Endothelial cell of umbilical vein (primary cell): ENCODE results near the gene TAS1R3. TPM values are rescaled to one million over a fixed set of nuclear protein-coding genes. Genes with fewer than 3 reads are reported as not detected.

Experiments
- BruUV-seq: library from RNA; stranded (reverse); fragments of 400-500 nt; replicated peaks from 2 replicates; lab custom pipeline; 2021; lab: Mats Ljungman, UMichigan
- CTCF ChIA-PET: fragments of 300-600, 350-600 bp; sonication (Branson Sonifier 250); formaldehyde crosslinking; loops from one replicate; lab custom pipeline; 2021; ENCODE audit warnings: antibody characterized with exemption, inconsistent platforms; lab: Charles Lee
- POLR2A ChIA-PET: fragments of 300-600, 350-600 bp; sonication (Branson Sonifier 250); formaldehyde crosslinking; loops from one replicate; lab custom pipeline; 2021; ENCODE audit warnings: antibody characterized with exemption, inconsistent platforms; lab: Charles Lee
- DNase-seq: peaks from one replicate; pipeline ENCODE4 v3.0.0-alpha.2; 2011; ENCODE audit warnings: low read depth, low spot score
- FAIRE-seq: peaks from 2 replicates; lab custom pipeline; 2011; peaks lifted over from hg19 to GRCh38; lab: Jason Lieb, UNC
- H2AFZ ChIP-seq: 2 replicates; pipeline ENCODE4 v1.6.0; 2012; ENCODE audit warnings: low read depth, low read length, control low read depth, inconsistent platforms
- H3K27ac ChIP-seq: 2 replicates; pipeline ENCODE4 v1.5.1; 2011; ENCODE audit warnings: low read depth, mild to moderate bottlenecking, control low read depth, low read length, moderate library complexity; ENCODE audit not compliant: insufficient read depth
- H3K27me3 ChIP-seq, 2 experiments: 2 replicates each; pipeline versions ENCODE4 v1.6.0 to v1.6.1; 2011; ENCODE audit warnings: low read length in 2 of 2, mixed read lengths in 1 of 2; ENCODE audit not compliant: control insufficient read depth in 2 of 2, insufficient read depth in 2 of 2
- H3K36me3 ChIP-seq, 2 experiments: 2 replicates in 1 of 2; 3 replicates in 1 of 2; pipeline ENCODE4 v1.5.1; 2011; ENCODE audit warnings: low read length in 2 of 2, mild to moderate bottlenecking in 1 of 2, moderate library complexity in 1 of 2; ENCODE audit not compliant: control insufficient read depth in 2 of 2, insufficient read depth in 2 of 2; ENCODE audit errors: extremely low read depth in 1 of 2
- H3K4me1 ChIP-seq: 3 replicates; pipeline ENCODE4 v1.5.1; 2011; ENCODE audit warnings: mild to moderate bottlenecking, low read length; ENCODE audit not compliant: control insufficient read depth, insufficient read depth; ENCODE audit errors: extremely low read depth
- H3K4me2 ChIP-seq: 2 replicates; pipeline ENCODE4 v1.6.1; 2011; ENCODE audit warnings: low read length, control low read depth, mixed read lengths; ENCODE audit not compliant: insufficient read depth
- H3K4me3 ChIP-seq, 3 experiments: fragments of 200-600 bp in 1 of 3; sonication (generic), shearing (Covaris generic) in 1 of 3; replicated peaks in 1 of 3; 2 replicates each; pipeline ENCODE4 v1.5.1; 2011 to 2016; ENCODE audit warnings: control low read depth in 3 of 3, low read length in 3 of 3, mild to moderate bottlenecking in 2 of 3, inconsistent platforms in 1 of 3, low read depth in 1 of 3, moderate library complexity in 1 of 3; ENCODE audit not compliant: insufficient read depth in 1 of 3
- H3K79me2 ChIP-seq: 2 replicates; pipeline ENCODE4 v1.6.0; 2012; ENCODE audit warnings: low read length, inconsistent platforms; ENCODE audit not compliant: control insufficient read depth, insufficient read depth
- H3K9ac ChIP-seq: replicated peaks from 2 replicates; pipeline ENCODE3; 2011; ENCODE audit warnings: low read length, control low read depth; ENCODE audit not compliant: insufficient read depth; ENCODE audit errors: extremely low read depth
- H3K9me1 ChIP-seq: replicated peaks from 3 replicates; pipeline ENCODE4 v1.6.0; 2011; ENCODE audit warnings: mild to moderate bottlenecking, low read length; ENCODE audit not compliant: control insufficient read depth, insufficient read depth; ENCODE audit errors: extremely low read depth
- H3K9me3 ChIP-seq: replicated peaks from 2 replicates; pipeline ENCODE4 v1.5.1; 2012; ENCODE audit warnings: low read length, inconsistent platforms; ENCODE audit not compliant: control insufficient read depth, insufficient read depth
- H4K20me1 ChIP-seq: replicated peaks from 2 replicates; pipeline ENCODE3; 2011; ENCODE audit warnings: mild to moderate bottlenecking, low read length; ENCODE audit not compliant: control insufficient read depth, insufficient read depth; ENCODE audit errors: extremely low read depth
- EZH2 ChIP-seq: IDR thresholded peaks from 2 replicates; pipeline ENCODE4 v1.6.1; 2012; ENCODE audit warnings: borderline replicate concordance, low read depth, mild to moderate bottlenecking, moderate library complexity, low read length, inconsistent platforms; ENCODE audit not compliant: severe bottlenecking
- FOS ChIP-seq: IDR thresholded peaks from 2 replicates; pipeline ENCODE4 v1.6.1; 2011; ENCODE audit warnings: mild to moderate bottlenecking, low read length, moderate library complexity, borderline replicate concordance; ENCODE audit not compliant: insufficient read depth
- GATA2 ChIP-seq: IDR thresholded peaks from 2 replicates; pipeline ENCODE4 v1.7.0; 2011; ENCODE audit warnings: low read depth, mild to moderate bottlenecking, moderate library complexity, mixed read lengths, low read length; ENCODE audit not compliant: insufficient read length, insufficient read depth
- JUN ChIP-seq: IDR thresholded peaks from 2 replicates; pipeline ENCODE4 v1.6.1; 2011; ENCODE audit warnings: borderline replicate concordance, low read depth; ENCODE audit not compliant: insufficient read length, insufficient read depth
- MYC ChIP-seq: IDR thresholded peaks from one replicate; pipeline ENCODE4 v1.6.1; 2011; ENCODE audit warnings: mild to moderate bottlenecking, low read depth, low read length
- POLR2A ChIP-seq: IDR thresholded peaks from 2 replicates; pipeline ENCODE4 v1.6.1; 2012; ENCODE audit warnings: low read depth, mild to moderate bottlenecking, control low read depth, low read length
- POLR2AphosphoS5 ChIP-seq: IDR thresholded peaks from 2 replicates; pipeline ENCODE4 v1.6.1; 2012; ENCODE audit warnings: low read depth, mild to moderate bottlenecking, control low read depth, low read length, moderate library complexity; ENCODE audit not compliant: insufficient read depth
- dilution Hi-C: fragments of 300-500 bp; cut with MboI; formaldehyde crosslinking; loops from one replicate; pipeline ENCODE4 v1.15.0; 2019; ENCODE audit warnings: low sequenced_read_pairs; ENCODE audit not compliant: extremely low pct_ligation_motif_present
- intact Hi-C: fragments of 100-400 bp; cut with micrococcal nuclease; formaldehyde crosslinking; loops from one replicate; pipeline ENCODE4 v1.10.0; 2022
- polyA plus RNA-seq, 4 experiments: library from polyadenylated mRNA; depleted of rRNA in 3 of 4; stranded (reverse) in 3 of 4; unstranded in 1 of 4; fragments of >200 nt; gene quantifications; 2 replicates each; pipeline versions ENCODE4 v1.2.1 to v1.2.3, GENCODE V29; 2011 to 2012; ENCODE audit warnings: missing spikeins in 1 of 4
- total RNA-seq: library from RNA; stranded (reverse); gene quantifications from 2 replicates; pipeline ENCODE4 v1.2.3, GENCODE V29; 2021
- TF ChIP-seq, protein P1 (sequence below): IDR thresholded peaks from 2 replicates; pipeline ENCODE4 v1.6.1; 2011; ENCODE audit not compliant: insufficient read depth, insufficient read length
- TF ChIP-seq, protein P2 (sequence below), 2 donors: IDR thresholded peaks; 1 replicate in 1 of 2; 2 replicates in 1 of 2; pipeline ENCODE4 v1.5.1; 2011; ENCODE audit warnings: low read length in 2 of 2, mild to moderate bottlenecking in 2 of 2, moderate library complexity in 2 of 2, control low read depth in 1 of 2, inconsistent platforms in 1 of 2, low read depth in 1 of 2; ENCODE audit not compliant: insufficient read depth in 1 of 2; ENCODE audit errors: extremely low read depth in 1 of 2

TAS1R3 gene
- total and polyA plus RNA-seq, 2 donors (not counting 3 experiments of a cell fraction or from before 2014, with no cell fraction given) = 0.26 to 0.38 TPM

DNA sequence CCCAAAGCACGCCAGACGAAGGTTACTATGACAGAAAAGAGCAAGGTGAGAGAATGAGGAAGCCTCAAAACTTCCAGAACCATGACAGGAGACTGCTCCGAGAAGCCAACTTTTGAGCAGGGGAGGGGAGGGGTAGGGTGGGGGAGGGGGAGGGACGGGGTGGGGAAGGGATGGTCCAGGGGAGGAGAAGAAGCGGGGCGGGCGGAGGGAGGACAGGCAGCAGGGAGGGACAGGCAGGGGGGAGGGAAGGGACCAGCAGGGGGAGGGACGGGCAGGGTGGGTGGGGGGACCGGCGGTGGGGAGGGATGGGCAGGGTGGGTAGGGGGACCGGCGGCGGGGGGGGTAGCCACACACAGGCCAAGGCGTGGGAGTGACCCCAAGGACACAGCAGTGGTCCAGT is 8.7 kb upstream of the TAS1R3 start:
- POLR2A ChIA-PET = no interaction called here
- dilution Hi-C loops (no loop called here), intact Hi-C loops (no loop called here)
- H4K20me1 ChIP-seq = peaks cover 5% of the 10 kb centered on the region
- TF ChIP-seq, protein P1, sequence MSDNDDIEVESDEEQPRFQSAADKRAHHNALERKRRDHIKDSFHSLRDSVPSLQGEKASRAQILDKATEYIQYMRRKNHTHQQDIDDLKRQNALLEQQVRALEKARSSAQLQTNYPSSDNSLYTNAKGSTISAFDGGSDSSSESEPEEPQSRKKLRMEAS = no peak
- TF ChIP-seq EZH2 (no peak), JUN (no peak), POLR2A (no peak), GATA2 (no peak), POLR2AphosphoS5 (no peak), MYC (no peak), FOS (no peak)
- TF ChIP-seq, protein P2, sequence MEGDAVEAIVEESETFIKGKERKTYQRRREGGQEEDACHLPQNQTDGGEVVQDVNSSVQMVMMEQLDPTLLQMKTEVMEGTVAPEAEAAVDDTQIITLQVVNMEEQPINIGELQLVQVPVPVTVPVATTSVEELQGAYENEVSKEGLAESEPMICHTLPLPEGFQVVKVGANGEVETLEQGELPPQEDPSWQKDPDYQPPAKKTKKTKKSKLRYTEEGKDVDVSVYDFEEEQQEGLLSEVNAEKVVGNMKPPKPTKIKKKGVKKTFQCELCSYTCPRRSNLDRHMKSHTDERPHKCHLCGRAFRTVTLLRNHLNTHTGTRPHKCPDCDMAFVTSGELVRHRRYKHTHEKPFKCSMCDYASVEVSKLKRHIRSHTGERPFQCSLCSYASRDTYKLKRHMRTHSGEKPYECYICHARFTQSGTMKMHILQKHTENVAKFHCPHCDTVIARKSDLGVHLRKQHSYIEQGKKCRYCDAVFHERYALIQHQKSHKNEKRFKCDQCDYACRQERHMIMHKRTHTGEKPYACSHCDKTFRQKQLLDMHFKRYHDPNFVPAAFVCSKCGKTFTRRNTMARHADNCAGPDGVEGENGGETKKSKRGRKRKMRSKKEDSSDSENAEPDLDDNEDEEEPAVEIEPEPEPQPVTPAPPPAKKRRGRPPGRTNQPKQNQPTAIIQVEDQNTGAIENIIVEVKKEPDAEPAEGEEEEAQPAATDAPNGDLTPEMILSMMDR (IDR thresholded peaks at IDR 0.05; ENCODE audit: extremely low read depth in 1 of 2, insufficient read depth in 1 of 2, low read depth in 1 of 2, low read length in 2 of 2) = no peak
- no peak overlapping the region for H2AFZ ChIP-seq
- H3K4me2 ChIP-seq = no peak overlapping the region
- FAIRE-seq (no peak), DNase-seq (no peak)
- CTCF ChIA-PET = no interaction called here
- H3K4me3 ChIP-seq = no peak overlapping the region
- no peaks in the 10 kb centered on the region for H3K9me3 ChIP-seq
- no TSS peak for BruUV-seq
- H3K4me1 ChIP-seq = peaks cover 13% of the 10 kb centered on the region
- H3K9me1 ChIP-seq = no peaks in the 10 kb centered on the region
- H3K36me3 ChIP-seq = peaks cover 0 to 9% of the 10 kb centered on the region in 2 experiments
- H3K9ac ChIP-seq = no peak overlapping the region
- H3K27ac ChIP-seq = no peak overlapping the region
- no peaks in the 10 kb centered on the region for H3K27me3 ChIP-seq
- H3K79me2 ChIP-seq = peaks cover 54% of the 10 kb centered on the region
